ENCODE results near the gene TSC1. TPM values are rescaled to one million over a fixed set of nuclear protein-coding genes. Genes with fewer than 3 reads are reported as not detected.

The TSC1 gene
- total RNA-seq, 2 experiments from 2014 or later = 28.7 to 66.2 TPM

- ChIA-PET POLR2A (no interaction called here), CTCF (ENCODE audit: unreplicated experiment) (no interaction called here)
- Histone ChIP-seq H3K27ac (ENCODE audit: low read depth, low read length, poor library complexity, severe bottlenecking) (no peak overlapping the region), H2AFZ (ENCODE audit: low read length) (no peak overlapping the region), H3K4me1 (ENCODE audit: insufficient read depth, low read length, poor library complexity, severe bottlenecking) (peaks cover 8% of the 10 kb centered on the region), H3K4me3 (ENCODE audit: low read depth, low read length, poor library complexity, severe bottlenecking) (no peak overlapping the region), H3K4me2 (ENCODE audit: low read length) (no peak overlapping the region), H3K79me2 (ENCODE audit: insufficient read depth, low read depth, low read length) (no peaks in the 10 kb centered on the region), H3K9me3 (ENCODE audit: low read length) (no peaks in the 10 kb centered on the region), H4K20me1 (ENCODE audit: insufficient read depth, low read length) (no peaks in the 10 kb centered on the region), H3K36me3 (ENCODE audit: insufficient read depth, low read length) (no peaks in the 10 kb centered on the region), H3K9me2 (ENCODE audit: insufficient read depth, low read length) (no peaks in the 10 kb centered on the region)
- intact Hi-C loops (cut with micrococcal nuclease; ENCODE audit: unreplicated experiment) = no loop called here
- DNase-seq (ENCODE audit: low spot score) = no peak
- no peak for TF ChIP-seq EZH2phosphoT487 (IDR thresholded peaks at IDR 0.05; ENCODE audit: borderline replicate concordance, low read depth, low read length)
- TF ChIP-seq CTCF (conservative IDR thresholded peaks at IDR 0.05; ENCODE audit: low read length) = no peak
- no TSS peak for BruUV-seq (replicated peaks)
These were observed 42.5 kb upstream of the TSC1 start for GRCh38 chr9:132986640-132987620.

GRCh38 chr9:132986114-132986513 is 41.7 kb upstream of the TSC1 start:
- Histone ChIP-seq H3K4me2 (ENCODE audit: low read length) (no peak overlapping the region), H3K79me2 (ENCODE audit: insufficient read depth, low read depth, low read length) (no peaks in the 10 kb centered on the region), H2AFZ (ENCODE audit: low read length) (no peak overlapping the region), H3K36me3 (ENCODE audit: insufficient read depth, low read length) (no peaks in the 10 kb centered on the region), H3K9me3 (ENCODE audit: low read length) (no peaks in the 10 kb centered on the region), H3K4me3 (ENCODE audit: low read depth, low read length, poor library complexity, severe bottlenecking) (no peak overlapping the region), H3K4me1 (ENCODE audit: insufficient read depth, low read length, poor library complexity, severe bottlenecking) (no peaks in the 10 kb centered on the region), H3K9me2 (ENCODE audit: insufficient read depth, low read length) (no peaks in the 10 kb centered on the region), H3K27ac (ENCODE audit: low read depth, low read length, poor library complexity, severe bottlenecking) (no peak overlapping the region), H4K20me1 (ENCODE audit: insufficient read depth, low read length) (no peaks in the 10 kb centered on the region)
- POLR2A ChIA-PET = no interaction called here
- no peak for TF ChIP-seq CTCF (conservative IDR thresholded peaks at IDR 0.05; ENCODE audit: low read length)
- no peak for TF ChIP-seq EZH2phosphoT487 (IDR thresholded peaks at IDR 0.05; ENCODE audit: borderline replicate concordance, low read depth, low read length)
- CTCF ChIA-PET (ENCODE audit: unreplicated experiment) = no interaction called here
- intact Hi-C loops (cut with micrococcal nuclease; ENCODE audit: unreplicated experiment) = no loop called here
- BruUV-seq (replicated peaks) = no TSS peak
- DNase-seq (ENCODE audit: low spot score) = no peak

GRCh38 chr9:132985489-132985888 is 41.1 kb upstream of the TSC1 start:
- no peaks in the 10 kb centered on the region for H4K20me1 ChIP-seq (ENCODE audit: insufficient read depth, low read length)
- intact Hi-C loops (cut with micrococcal nuclease; ENCODE audit: unreplicated experiment) = no loop called here
- H3K9me3 ChIP-seq (ENCODE audit: low read length) = no peaks in the 10 kb centered on the region
- DNase-seq (ENCODE audit: low spot score) = no peak
- TF ChIP-seq EZH2phosphoT487 (IDR thresholded peaks at IDR 0.05; ENCODE audit: borderline replicate concordance, low read depth, low read length) (no peak), CTCF (conservative IDR thresholded peaks at IDR 0.05; ENCODE audit: low read length) (no peak)
- H3K9me2 ChIP-seq (ENCODE audit: insufficient read depth, low read length) = no peaks in the 10 kb centered on the region
- H3K36me3 ChIP-seq (ENCODE audit: insufficient read depth, low read length) = no peaks in the 10 kb centered on the region
- no peak overlapping the region for H3K4me2 ChIP-seq (ENCODE audit: low read length)
- H2AFZ ChIP-seq (ENCODE audit: low read length) = no peak overlapping the region
- no peaks in the 10 kb centered on the region for H3K4me1 ChIP-seq (ENCODE audit: insufficient read depth, low read length, poor library complexity, severe bottlenecking)
- BruUV-seq (replicated peaks) = no TSS peak
- no peaks in the 10 kb centered on the region for H3K79me2 ChIP-seq (ENCODE audit: insufficient read depth, low read depth, low read length)
- no peak overlapping the region for H3K27ac ChIP-seq (ENCODE audit: low read depth, low read length, poor library complexity, severe bottlenecking)
- POLR2A ChIA-PET = no interaction called here
- CTCF ChIA-PET (ENCODE audit: unreplicated experiment) = no interaction called here
- no peak overlapping the region for H3K4me3 ChIP-seq (ENCODE audit: low read depth, low read length, poor library complexity, severe bottlenecking)

Data from OCI-LY7 (cell line).